HG02885 (cell line): ENCODE data around the gene MCHR1.

ENCODE experiments used
- ATAC-seq: cut with Tn5 transposase; IDR thresholded peaks from one replicate; pipeline ENCODE4 v1.9.1; 2021; ENCODE audit warnings: mild to moderate bottlenecking; ENCODE audit not compliant: unreplicated experiment, poor library complexity

The MCHR1 gene, protein sequence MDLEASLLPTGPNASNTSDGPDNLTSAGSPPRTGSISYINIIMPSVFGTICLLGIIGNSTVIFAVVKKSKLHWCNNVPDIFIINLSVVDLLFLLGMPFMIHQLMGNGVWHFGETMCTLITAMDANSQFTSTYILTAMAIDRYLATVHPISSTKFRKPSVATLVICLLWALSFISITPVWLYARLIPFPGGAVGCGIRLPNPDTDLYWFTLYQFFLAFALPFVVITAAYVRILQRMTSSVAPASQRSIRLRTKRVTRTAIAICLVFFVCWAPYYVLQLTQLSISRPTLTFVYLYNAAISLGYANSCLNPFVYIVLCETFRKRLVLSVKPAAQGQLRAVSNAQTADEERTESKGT

DNA sequence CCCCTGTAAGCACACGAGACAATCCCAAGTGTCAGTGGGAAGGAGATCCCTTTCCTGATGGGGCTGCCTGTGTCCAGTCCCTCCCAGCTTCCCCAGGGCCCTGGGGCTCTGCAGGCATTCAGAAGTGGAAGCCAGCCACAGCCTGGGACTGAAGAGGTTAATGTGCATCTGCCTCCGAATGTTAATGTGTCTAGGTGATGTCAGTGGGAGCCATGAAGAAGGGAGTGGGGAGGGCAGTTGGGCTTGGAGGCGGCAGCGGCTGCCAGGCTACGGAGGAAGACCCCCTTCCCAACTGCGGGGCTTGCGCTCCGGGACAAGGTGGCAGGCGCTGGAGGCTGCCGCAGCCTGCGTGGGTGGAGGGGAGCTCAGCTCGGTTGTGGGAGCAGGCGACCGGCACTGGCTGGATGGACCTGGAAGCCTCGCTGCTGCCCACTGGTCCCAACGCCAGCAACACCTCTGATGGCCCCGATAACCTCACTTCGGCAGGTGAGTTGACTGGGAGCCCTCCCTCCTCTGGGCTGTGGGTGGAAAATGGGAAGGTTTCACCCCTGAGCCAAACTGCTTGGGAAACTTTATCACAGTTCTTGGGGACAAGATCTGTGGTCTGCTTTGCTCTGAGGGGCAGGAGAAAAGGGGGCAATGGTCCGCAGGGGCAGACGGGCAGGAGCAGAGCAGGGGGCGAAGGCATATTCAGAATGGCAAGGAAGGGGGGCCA lies at the start of gene MCHR1:
MCHR1 (plus strand) TSS at position 236 of the 715 bp plus-strand sequence; CDS start at position 405, 169 bp downstream.
- no peak for ATAC-seq

DNA sequence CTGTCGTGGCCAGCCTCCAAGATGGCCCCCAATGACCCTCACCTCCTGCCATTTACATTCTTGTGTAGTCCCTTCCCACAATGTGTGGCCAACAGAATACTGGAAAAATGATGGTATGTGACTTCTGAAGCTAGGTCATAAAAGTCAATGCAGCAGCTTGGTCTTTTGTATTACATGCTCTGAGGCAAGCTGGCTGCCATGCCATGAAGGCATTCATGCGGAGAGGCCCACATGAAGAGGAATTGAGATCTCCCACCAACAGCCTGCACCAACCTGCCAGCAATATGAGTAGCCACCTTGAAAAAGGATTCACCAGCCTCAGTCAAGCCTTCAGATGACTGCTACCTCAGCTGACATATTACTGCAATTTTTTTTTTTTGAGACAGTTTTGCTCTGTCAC lies 47.4 kb upstream of the MCHR1 start:
- ATAC-seq = no peak

DNA sequence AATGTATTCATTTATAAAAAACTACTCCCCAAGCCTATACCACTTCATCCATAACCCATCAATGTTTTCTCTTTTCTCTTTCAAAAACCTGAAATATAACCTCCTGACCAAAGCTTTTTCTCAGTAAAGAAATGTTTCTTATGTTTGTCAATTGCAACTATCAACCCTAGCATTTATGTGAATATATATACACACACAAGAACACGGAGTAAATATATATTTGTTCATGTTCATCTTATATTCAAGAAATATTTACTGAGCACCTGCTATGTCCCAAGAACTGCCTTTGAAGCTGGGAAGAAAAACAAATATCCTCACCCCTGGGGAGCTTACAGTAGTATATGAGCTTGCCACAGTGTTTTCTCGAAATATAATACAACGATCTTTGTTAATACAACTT lies 46.2 kb upstream of the MCHR1 start:
- ATAC-seq = no peak

DNA sequence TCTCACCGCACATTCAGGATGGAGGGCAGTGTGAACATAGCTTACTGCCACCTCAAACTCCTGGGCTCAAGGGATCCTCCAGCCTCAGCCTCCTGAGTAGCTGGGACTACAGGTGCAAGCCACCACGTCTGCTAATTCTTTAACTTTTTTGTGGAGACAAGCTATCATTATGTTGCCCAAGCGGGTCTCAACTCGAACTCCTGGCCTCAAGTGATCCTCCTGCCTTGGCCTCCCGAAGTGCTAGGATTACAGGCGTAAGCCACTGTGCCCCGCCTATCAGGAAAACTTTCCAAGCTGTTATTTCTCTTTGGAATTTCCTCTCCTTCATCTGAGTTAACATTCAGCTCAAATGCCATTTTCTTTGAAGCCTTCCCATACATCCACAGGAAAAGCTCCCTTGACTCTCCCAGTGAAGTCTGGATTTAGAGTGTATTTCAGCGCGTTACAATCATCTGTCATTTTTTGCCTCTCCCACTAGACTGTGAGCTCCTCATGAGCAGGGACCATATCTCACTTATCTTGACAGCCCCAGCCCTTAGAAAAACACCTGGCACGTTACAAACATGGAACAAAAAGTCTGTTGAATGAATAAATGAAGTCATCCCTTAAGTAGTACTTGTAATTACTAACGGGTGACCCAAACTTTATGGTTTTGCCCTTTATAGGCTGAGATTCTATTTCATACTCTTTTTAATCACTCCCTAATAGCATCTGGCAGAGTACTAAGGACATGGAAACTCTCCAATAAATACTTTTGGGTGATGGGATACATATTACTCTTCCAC lies 45.0 kb upstream of the MCHR1 start:
- ATAC-seq = no peak

DNA sequence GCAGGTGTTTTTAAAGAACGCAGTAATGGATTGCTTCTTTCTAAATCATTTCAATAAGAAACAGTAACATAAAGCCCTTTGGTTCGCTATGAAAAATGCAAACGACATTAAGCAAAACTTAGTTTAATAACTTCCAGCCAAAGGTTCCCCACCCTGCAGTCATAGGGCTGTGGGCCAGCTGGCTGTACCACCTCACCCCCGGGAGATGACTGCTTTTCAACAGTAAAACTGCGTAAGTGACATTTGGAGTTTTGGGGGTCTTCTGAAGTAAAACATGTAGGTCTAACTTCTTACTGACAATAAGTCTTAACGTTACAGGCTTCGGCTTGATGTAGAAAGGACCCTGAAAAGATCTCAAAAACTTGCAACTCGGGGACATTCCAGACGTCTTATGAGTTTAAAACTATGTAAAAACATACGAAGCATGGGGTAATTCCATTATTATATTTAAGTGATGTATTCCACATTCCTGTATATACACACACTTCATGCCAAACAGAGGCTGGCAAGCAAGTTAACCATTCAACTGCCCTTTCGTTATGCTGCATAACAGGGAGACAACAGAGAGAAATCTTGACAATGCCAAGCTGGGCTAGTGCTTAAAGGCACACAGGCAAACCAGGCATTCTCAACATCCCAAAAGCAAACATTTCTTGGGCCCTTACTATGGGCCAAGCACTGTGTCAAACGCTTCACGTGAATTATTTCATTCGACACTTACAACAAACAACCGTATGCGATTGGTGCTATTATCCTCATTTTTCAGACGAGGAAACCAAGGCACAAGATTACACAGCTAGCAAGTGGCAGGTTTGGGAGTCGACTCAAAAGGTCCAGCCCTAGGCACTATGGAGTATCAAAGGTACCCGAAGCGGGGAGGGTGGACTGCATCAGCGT lies 44.0 kb upstream of the MCHR1 start:
- ATAC-seq = no peak

DNA sequence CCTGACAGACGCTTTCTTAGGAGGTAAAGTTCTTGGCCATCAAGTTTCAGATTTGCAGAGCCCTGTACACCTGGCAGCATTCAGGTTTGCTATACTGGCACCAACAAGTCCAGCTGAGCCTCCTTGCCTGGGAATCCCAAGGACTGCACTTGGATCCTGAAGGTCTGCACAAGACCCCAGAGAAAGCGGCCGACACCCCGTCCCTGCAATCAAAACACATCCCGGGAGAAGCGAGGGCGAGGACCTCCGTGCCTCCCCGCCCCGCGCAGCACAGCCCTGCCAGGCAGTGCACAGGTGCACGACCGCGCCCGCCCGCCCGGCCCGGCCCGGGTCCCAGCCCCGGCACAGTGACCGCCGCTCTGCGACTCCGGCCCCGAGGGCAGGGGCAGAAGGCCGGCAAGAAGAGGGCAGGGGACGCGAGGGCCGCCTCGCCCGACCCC lies 43.3 kb upstream of the MCHR1 start:
- ATAC-seq = peak; percentile 12

DNA sequence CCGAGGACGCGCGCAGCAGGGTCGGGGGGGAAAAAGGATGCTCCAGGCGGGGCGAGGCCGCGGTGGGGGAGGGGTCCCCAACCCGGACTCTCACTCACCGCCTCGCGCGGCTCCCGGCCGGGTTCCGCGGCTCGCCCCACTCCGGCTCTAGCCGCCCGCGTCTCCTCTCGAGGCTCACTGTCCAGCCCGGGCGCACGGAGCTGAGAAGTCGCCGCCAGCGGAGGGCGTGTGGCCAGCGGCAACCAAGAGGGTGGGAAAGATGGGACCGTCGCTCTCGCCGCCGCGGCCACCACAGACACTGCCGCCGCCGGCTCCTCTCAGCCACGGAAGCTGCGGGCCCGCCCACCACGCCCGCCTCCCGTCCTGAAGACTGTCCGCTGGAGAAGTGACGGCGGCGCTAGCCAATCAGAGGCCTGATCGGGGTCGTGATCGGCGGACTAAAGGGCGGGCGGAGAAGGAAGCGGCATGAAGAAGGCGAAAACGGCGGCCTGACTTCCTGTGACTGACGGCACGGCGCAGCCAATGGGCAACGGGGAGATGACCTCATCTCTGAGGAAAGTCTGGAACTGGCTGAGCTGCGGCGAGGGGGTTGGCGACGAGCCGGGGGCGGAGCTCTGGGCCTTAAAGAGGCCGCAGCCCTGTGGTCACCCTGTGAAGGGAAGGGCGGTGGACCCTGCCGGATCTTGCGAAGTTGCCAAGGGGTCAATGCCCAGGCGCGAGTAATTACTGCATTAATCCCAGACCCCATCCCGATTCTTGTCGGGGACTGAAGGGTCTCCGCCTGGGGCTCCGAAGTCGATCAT lies 42.7 kb upstream of the MCHR1 start, which contains the start of gene MRTFA:
MRTFA (minus strand) TSS at position 340 of the 803 bp plus-strand sequence.
- ATAC-seq = peak; percentile 95

DNA sequence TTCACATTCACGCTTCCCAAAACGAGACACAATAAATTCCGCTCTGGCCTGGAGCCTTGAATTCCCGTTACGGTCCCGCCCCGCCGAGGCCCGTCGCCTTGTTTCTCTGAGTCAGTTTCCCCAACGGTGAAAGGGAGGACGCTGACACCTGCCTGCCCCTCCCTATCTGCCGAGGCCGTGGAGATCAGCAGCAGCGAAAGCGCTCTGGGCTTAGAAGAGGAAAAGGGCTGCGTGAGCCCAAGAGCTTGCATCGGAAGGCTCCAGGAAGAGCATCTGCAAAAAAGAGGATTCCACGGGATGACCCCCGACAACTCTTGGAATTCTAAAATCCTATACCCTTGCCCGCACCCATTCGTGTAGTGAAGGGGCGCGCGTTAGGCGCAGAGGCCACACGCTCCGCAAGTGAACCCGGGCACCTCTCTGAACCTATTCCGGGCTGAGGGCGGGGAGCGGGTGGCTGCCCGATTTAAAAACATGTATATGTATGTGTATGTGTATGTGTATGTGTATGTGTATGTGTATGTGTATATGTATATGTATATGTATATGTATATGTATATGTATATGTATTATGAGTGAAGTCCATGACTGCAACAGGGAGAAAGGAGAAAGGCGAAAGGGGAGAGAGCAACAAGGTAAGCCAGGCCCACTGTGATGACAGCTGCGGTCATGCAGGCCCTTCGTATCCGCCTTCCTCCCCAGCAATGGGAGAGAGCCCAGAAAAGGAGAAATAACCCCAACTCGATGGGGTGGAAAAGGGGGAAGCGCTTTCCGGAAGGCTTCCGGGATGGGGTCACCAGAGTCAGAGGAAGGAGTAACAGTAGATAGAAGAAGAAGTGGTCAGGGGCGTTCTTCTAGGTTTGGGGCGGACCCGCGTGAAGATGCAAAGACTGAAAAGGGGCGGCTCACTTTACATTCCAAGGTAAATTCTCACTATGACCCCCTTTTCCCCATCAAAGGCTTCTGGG lies 41.8 kb upstream of the MCHR1 start:
- no peak for ATAC-seq

DNA sequence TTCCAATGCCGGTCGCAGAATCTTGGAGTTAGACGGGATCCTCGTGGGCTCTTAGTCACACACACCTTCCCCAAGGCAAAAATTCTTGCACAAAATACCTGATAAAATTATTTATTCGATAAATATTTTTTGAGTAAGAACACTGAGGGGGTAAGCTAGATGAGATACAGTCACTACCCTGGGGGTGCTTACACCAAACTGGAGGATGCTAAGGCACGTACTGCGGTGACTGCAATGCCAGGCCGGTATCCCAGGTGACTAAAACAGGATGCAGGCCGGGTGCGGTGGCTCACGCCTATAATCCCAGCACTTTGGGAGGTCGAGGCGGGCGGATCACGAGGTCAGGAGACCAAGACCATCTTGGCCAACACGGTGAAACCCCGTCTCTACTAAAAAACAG lies 41.0 kb upstream of the MCHR1 start:
- no peak for ATAC-seq

DNA sequence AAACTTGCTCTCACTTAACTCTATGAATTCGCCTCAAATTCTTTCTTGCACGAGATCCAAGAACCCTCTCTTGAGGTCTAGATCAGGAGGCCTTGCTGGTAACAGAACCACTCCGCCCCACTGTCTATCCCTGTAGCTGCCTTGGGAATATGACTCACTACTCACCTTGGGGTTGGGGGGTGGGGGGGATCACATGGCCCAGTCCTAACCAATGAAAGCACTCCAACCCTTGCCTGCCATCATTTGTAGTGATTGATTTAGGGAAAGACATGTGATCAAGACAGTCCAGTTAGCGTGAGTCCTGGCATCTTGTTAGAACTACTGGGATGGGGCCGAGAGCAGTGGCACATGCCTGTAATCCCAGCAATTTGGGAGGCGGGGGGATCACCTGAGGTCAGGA lies 38.0 kb upstream of the MCHR1 start:
- ATAC-seq = no peak

DNA sequence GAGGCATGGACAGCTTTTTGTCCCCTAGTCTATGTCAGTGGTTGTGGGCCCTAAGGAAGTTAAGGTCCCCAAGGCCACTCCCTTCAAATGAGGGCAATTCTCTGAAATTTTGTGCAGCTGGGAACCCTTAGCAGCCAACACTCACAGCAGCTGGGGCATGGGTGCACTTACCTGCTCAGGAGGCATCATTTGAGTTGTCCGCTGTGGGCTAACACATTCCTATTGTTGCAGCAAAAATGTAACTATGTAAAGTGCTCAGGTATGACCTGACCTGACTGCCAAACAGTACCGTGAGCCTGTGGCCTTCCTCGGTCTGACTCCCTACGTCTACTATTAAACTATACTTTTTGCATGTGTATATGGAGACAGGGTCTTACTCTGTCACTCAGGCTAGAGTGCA lies 37.0 kb upstream of the MCHR1 start:
- no peak for ATAC-seq

DNA sequence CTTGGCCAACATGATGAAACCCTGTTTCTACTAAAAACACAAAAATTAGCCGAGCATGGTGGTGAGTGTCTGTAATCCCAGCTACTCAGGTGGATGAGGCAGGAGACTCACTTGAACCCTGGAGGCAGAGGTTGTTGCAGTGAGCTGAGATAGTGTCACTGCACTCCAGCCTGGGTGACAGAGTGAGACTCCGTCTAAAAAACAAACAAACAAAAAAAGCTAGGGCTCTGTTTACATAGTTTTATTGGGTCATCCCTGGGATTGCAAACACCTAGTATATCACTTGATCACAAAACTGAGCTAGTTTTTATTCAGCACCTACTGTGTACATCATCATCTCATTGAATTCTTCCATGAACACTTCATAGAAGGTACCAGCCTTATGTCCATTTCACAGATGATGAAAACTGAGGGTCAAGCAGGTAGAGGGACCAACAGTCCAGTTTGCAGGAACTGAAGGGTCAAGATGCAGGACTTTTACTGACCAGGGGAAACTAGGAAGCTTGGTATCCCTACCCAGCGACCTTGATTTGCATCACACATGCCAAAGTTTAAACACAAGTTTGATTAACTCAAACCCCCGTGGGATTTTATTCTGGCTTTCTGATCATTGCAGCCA lies 33.6 kb upstream of the MCHR1 start:
- no peak for ATAC-seq

DNA sequence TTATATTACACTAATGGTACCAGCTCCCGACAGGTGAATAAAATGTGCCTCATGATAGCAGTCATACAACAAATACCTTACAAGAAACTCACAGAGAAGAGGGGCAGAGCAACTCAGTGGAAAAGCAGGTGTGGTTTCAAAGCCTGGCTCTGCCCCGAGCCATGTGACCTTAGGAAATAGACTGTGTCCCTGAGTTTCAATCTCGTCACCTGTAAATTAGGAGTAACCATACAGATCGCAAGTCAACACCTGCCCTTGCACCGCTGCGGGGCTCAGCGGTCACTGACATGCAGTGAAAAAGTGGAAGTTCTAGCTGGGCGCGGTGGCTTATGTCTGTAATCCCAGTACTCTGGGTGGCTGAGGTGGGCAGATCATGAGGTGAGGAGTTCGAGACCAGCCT lies 30.9 kb upstream of the MCHR1 start:
- ATAC-seq = no peak

DNA sequence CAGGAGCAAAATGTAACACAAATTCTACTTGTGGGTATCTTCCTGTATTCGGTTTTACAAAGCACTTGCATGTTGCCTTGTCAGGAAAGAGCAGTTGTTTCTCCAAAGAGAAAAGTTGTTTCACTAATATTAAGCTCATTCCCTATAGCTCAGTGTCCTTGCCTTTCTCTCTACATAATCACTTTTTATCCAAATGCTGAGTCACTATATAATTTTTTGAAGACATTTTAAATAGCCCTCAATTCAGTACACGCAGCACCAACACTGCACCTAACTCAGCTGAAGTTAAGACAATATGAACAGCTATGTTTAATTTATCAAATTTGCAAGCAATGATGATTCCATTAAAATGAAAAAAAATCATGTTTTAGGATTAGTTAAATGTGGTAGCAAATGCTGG lies 28.2 kb upstream of the MCHR1 start:
- ATAC-seq = no peak

DNA sequence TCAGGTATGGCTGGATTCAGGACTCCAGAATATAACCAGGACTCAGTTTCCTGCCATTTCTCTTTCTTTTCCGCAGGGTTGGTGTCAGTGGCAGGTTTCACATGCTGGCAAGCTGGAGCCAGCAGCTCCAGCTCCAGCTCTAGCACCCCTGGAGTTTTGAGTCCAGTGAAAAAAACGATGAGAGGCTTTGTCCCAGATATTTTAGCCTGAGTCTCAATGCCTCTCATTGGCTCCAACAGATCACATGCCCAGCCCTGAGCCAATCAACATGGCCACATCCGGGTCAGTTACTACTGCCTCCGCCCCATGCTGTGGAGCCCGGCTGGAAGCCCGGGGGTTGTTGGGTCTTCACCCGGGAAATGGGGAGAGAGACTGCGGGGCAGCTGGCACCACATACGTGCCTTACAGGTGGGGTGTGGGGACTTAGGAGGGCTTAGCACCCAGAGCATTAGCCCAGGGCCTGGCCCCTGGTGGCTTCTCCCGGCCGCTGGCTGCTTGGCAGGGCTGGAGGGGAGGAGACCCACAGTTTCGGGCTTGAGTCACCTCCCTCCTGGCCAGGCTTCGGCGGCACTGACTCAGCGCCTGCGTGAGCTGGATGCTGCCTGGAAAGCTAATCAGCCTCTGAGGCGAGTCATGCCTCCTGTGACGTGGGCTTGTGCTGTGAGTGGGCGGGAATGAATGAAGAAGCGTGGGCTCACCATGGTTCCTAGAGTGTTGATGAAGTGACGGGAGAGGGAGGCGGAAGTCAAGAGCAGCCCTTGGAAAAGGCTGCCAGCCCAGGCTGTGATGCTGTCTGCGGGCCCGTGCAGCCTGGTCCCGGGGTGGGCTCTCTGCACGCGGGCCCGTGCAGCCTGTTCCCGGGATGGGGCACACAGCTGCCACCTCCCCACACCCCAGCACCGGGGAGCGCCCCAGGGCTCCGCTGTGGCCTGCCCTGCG lies 27.5 kb upstream of the MCHR1 start:
- ATAC-seq = peak; percentile 96

DNA sequence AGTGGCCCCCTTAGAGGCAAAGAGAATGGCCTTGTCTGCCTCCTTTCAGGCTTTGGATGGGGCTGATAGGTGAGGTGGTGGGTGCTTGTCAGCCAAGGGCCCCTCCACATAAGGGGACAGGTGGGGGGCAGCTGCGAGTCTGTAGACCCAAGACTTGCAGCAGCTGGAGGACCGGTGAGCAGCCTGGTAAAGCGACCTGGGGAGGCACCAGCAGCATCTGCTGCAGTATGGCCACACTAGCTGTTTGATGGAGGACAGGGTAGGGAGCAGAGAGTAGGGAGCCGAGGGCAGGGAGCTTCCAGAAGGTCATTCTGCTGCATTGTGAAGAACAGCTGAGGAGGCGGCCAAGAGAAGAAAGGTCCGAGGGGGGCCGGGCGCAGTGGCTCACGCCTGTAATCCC lies 25.9 kb upstream of the MCHR1 start:
- ATAC-seq = no peak
